Erythroblast (primary cell): ENCODE data around the gene COPG2.

Source experiments
- GATA1 ChIP-seq: IDR thresholded peaks from 2 replicates; pipeline ENCODE4 v1.6.1; 2011; ENCODE audit warnings: low read depth, mild to moderate bottlenecking, control low read depth, low read length, moderate library complexity
- POLR2A ChIP-seq: IDR thresholded peaks from 2 replicates; pipeline ENCODE4 v1.6.1; 2011; ENCODE audit warnings: mild to moderate bottlenecking, low read length

DNA sequence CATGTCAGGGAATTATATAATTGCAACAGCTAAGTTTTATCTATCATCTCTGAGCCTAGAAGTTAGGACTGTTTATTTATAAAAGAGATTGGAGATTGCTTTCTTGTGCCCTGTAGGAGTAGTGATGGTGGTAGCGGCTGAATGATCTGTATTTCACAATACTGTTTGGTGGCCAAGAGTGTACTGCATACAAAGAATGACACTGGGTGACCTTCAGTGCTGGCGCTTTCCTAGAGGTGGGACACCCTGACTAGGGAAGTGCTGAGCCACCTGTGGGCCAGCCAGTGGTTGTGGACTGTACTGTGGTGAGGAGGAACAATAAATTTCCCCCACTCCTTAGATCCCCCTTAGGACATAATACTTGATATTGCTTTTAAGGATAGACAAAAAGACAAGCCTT, 53.0 kb downstream of the COPG2 start:
- no peak for TF ChIP-seq POLR2A
- no peak for TF ChIP-seq GATA1
